RPMI8226 (cell line): Measurements from ENCODE around the gene MMEL1.
A peak's percentile ranks its signal among the peaks of the same experiment; 100 is the strongest.
"Not testable (repeated sequence)": the region's sequence is repeated elsewhere in the genome, so short reads cannot be mapped to it uniquely, and the experiment has no call there.

Source experiments
- DNase-seq: peaks from one replicate; pipeline ENCODE4 v3.0.0-alpha.2; 2015

MMEL1 gene

GRCh38 chr1:2590233-2591141 lies 42.3 kb downstream of the MMEL1 start:
- no peak for DNase-seq

DNA sequence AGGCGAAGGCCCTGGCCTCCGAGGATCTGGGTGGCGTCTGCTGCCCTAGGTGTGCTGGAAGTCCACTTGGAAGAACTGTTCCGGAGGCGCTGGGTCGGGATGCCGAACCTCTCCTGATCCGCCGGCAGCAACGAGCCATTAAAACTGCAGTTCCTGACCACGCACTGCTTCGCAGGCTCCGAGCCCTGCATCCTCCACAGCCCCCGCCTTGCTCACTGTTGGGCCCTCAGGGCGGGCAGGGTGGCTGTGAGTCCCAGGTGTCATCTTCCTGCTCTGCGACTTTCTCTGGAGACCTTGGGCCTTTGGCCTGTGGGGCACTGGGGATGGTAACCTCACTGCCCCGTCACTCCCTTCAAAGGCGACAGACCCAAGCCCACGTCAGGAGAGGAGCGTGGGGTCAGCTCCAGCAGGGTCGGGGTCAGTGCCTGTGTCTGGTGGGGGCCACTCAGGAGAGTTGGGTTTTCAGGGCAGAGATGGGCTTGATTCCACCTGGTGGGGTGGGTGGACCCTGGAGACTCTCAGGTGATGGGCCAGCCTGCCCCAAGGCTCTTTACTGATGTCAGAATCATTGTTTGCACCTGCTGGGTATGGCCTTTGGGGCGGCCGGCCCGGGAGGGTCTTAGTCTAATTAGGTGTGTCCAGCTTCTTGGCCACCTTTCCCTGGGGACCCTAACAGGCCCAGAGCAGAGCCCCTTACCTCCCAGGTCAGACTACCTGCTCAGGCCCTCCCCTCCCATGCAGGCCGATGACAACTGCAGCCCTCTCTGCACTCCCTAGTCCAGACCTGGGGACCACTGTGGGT lies 43.2 kb downstream of the MMEL1 start:
- no peak for DNase-seq

GRCh38 chr1:2588661-2589430 lies 44.0 kb downstream of the MMEL1 start:
- DNase-seq, result no peak

DNA sequence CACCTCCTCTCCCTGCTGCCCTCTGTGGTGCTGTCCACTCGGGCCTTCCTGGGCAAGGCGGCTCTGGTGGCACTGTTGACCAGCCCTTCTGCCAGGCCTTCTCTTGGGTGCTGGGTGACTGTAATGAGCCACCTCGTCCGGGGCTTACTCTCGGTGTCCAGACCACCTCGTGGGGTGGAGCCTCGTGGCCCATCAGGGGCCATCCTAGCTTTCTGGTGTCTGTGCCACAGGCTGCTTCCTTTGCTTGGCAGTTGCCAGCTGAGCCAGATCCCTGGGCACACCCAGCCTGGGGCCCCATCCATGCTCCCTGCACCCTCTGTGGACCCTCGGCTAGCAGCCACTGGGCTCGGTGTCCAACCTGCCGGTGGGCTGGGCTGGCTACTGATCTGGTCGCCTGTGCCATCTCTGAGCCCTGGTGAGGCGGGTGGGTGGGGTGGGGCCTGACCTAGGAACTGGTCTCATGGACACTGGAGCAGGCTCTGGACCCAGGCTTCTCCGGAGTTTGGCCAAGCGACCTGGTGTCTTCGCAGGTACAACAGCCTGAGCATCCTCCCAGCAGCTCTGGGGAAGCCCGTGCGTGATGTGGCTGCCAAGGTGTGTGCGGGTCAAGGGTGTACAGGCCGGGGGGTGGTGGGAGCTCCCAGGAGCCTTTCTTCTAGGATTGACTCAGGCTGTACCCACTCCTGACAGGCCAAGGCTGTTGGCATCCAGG lies 44.8 kb downstream of the MMEL1 start:
- DNase-seq, result no peak

DNA sequence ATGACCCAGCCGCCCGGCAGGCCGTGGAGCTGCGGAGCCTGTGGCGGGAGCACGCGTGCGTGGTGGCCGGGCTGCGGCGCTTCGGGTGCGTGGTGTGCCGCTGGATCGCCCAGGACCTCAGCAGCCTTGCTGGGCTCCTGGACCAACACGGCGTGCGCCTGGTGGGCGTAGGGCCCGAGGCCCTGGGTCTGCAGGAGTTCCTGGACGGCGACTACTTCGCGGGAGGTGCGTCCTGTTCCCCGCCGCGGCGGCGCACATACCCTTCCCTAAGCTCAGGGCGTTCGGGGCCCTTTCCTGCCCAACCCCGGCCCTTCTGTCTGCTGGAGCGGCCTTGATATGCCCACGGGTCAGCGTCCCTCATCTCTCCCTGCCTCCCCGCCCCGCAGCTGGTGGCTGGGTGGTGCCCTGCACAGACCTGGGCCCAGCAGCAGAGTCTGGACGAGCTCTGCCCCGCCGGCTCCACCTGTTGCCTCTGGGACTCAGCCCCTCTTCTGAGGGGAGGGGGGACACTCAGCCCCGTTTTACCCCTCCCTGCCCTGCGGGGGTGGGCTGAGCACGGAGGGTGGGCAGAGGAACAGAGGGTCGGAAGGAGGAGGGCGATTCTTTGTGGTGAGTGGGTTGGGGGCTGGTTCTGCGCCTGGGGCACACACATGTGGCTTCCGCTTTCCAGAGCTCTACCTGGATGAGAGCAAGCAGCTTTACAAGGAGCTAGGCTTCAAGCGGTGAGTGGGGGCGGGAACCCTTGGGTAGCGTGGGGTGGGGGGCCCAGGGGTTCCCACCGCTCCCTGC lies 45.6 kb downstream of the MMEL1 start:
- no peak for DNase-seq

GRCh38 chr1:2586154-2587070 lies 46.4 kb downstream of the MMEL1 start, which contains the start of gene PRXL2B:
Gene PRXL2B (plus strand): TSS chr1:2586777. CDS start chr1:2586886, 109 bp downstream.
- DNase-seq, result peak; percentile 99

DNA sequence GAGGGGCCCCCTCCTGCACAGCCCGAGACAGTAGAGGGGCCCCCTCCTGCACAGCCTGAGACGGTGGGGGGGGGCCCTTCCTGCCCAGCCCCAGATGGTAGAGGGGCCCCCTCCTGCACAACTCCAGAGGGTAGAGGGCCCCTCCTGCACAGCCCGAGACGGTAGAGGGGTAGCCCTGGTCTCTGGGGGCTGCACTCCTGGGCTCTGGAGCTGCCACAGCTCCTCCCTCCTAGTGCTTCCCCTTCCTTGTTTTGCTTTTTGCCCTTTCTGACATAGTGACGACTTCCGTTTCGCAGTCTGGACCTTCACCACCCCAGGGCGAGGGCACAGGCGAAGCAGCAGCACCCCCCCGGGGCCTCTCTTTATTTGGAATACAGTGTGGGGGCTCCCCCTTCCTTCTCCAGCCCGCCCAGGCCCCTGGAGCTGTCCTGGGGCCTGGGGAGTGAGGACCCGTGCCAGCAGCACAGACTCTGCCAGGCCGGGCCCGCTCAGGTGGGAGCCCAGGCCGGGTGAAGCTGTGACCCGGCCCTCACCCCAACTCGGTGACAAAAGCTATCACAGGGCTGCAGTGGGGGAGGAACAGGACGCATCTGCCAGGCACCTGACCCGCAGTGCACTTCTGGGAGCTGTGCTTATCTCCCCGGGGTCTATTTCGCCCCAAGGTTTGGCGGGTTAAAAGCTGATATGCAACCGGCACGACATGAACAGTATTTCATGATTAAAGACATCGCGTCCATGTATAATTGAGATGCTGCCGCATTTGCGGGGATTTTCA lies 47.3 kb downstream of the MMEL1 start:
- DNase-seq, result peak; percentile 90

DNA sequence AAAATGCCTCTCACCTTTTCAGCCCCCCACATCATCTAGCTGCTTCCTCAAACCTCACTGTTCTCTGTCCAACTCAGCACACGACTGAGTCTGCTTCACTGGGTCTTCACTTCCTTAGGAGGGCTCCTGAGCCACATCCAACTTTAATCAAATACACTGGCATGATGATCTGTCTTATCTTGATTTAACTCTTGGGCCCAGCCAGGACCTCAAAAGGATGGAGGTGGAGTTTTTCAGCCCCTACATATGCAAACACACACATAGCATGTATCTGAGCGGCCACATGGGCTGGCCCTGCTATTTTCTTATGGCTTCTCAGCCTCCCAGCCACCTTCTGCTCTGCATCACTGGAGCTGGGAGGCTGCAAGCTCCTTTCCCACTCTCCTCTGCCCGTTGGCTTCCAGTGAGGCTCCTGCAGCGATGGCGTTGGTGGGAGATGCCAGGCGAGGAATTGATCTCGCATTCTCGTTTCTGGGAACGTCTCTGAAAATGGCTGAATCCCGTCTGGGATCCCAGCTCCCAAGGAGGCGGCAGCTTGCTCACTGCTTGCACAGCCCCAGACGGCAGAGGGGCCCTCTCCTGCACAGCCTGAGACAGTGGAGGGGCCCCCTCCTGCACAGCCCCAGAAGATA lies 48.0 kb downstream of the MMEL1 start:
- DNase-seq, result no peak

- DNase-seq, result no peak
These were observed 48.9 kb downstream of the MMEL1 start for GRCh38 chr1:2583871-2584351.

- DNase-seq, result no peak
These were observed 49.5 kb downstream of the MMEL1 start for GRCh38 chr1:2583331-2583791.

DNA sequence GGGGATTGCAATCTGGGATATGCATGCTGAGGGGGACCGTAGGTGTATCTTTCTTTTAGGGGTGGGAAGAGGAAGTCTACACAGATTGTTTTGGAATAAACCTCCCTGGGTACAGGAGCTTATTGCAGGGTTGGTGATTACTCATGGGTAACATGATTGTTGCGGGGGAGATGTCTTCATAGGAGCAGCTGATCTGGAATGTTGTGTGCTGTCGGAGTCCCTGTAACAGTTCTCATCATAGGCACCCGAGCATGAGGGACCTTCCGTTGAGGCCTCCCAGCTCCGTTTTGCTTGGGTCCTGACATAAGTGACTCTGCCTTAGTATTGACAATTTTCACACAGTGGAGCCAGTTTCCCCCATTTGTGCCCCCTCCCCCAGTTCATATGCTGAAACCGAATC lies 50.4 kb downstream of the MMEL1 start:
- DNase-seq, result no peak

GRCh38 chr1:2580691-2581090 lies 52.1 kb downstream of the MMEL1 start:
- no peak for DNase-seq

- DNase-seq, result no peak
These were observed 54.1 kb downstream of the MMEL1 start for GRCh38 chr1:2578758-2579118.

GRCh38 chr1:2577565-2578075 lies 55.2 kb downstream of the MMEL1 start:
- not testable (repeated sequence) for DNase-seq

DNA sequence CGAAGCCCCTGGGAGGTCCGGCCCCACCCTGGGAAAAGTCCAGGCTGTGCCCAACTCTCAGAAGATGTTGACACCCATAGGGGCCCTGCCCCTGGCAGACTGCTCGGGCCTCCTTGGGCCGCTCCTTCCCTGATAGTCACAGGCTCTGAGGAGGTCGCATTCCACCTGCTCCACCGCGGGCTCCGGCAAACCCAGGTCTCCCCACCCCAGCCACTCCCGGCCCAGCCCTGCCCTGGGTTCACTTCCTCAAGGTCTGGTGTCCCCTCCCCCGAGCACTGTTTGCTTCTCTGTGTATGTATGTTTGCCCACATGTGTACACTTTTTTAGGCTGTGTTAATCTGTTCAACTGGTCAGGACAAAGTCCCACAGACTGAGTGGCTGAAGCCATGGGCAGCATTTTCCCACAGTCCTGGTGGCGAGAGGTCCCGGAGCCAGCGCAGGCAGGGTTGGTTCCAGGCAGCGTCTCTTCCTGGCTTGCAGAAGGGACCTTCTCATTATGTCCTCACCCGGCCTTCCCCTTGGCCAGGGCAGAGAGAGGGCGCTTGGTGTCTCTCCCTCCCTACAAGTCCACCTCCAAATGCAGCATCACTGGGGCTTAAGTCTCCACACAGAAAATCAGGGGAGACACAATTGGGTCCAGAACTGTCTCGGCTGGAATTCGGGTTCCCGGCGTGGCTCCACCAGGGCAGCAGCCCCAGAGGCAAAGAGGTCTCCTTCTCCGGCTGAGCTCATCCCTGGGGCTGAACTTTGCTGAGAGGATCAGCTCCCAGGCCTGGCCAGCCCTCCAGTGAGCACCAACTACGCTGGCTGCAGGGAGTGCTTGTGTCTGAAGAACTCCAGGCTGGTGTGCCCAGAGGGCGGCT lies 56.8 kb downstream of the MMEL1 start:
- DNase-seq, result no peak

GRCh38 chr1:2574350-2574749 lies 58.5 kb downstream of the MMEL1 start:
- DNase-seq, result no peak

DNA sequence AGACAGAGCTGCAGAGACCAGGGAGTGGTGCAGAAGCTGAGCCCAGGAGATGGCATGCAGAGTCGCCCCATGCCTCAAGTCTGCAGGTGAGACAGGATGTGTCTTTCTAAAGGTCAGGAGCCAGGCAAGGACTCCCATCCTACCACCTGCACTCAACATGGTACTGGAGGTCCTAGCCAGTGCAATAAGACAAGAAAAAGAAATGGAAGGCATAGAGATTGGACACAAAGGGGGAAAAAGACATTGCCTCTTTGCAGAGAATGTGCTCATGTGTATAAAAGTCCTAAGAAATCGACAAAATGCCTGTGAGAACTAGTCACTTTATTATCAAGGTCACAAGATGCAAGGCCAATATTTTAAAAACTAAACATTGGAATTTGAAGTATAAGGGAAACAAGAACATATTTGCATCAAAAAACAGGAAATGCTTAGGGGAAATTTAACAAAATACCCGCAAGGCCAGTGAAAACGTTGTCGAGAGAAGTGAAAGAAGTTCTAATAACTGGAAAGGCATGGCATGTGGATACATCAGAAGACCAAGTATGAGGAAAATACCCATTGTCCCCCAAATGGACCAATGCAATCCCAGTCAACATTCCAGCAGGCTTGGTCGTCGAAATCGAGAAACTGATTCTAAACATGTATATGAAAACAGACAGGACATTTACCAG lies 59.4 kb downstream of the MMEL1 start:
- DNase-seq, result no peak
